Measurements from ENCODE around the gene SLC16A12.
"Not testable (repeated sequence)": the region's sequence is repeated elsewhere in the genome, so short reads cannot be mapped to it uniquely, and the experiment has no call there.

Gene SLC16A12

GRCh38 chr10:89547853-89548513 lies 12.6 kb upstream of the SLC16A12 start:
- DNase-seq, result no peak

GRCh38 chr10:89546651-89547050 lies 11.3 kb upstream of the SLC16A12 start:
- DNase-seq, result not testable (repeated sequence)

- no peak for DNase-seq
These were observed 8.4 kb upstream of the SLC16A12 start for GRCh38 chr10:89543841-89544240.

- no peak for DNase-seq
These were observed 5.1 kb upstream of the SLC16A12 start for GRCh38 chr10:89540420-89540949.

GRCh38 chr10:89537364-89537763 lies 2.0 kb upstream of the SLC16A12 start:
- no peak for DNase-seq

GRCh38 chr10:89536013-89536354 lies 590 bp upstream of the SLC16A12 start:
- no peak for DNase-seq

GRCh38 chr10:89534826-89535166 lies 598 bp downstream of the SLC16A12 start:
- no peak for DNase-seq

GRCh38 chr10:89532476-89532875 lies 2.9 kb downstream of the SLC16A12 start:
- no peak for DNase-seq

GRCh38 chr10:89531359-89531758 lies 4.0 kb downstream of the SLC16A12 start:
- no peak for DNase-seq

GRCh38 chr10:89529711-89530110 lies 5.7 kb downstream of the SLC16A12 start:
- DNase-seq, result not testable (repeated sequence)

- DNase-seq, result no peak
These were observed 9.0 kb downstream of the SLC16A12 start for GRCh38 chr10:89526358-89526757.

GRCh38 chr10:89525556-89525955 lies 9.8 kb downstream of the SLC16A12 start:
- peak; percentile 3 for DNase-seq

GRCh38 chr10:89524279-89524678 lies 11.1 kb downstream of the SLC16A12 start:
- no peak for DNase-seq

- DNase-seq, result no peak
These were observed 12.1 kb downstream of the SLC16A12 start for GRCh38 chr10:89523274-89523673.

- DNase-seq, result no peak
These were observed 12.9 kb downstream of the SLC16A12 start for GRCh38 chr10:89522463-89522862.

- DNase-seq, result no peak
These were observed 14.0 kb downstream of the SLC16A12 start for GRCh38 chr10:89521368-89521767.

- DNase-seq, result no peak
These were observed 14.7 kb downstream of the SLC16A12 start for GRCh38 chr10:89520706-89521105.

- DNase-seq, result no peak
These were observed 16.2 kb downstream of the SLC16A12 start for GRCh38 chr10:89518876-89519842.

GRCh38 chr10:89518108-89518507 lies 17.3 kb downstream of the SLC16A12 start:
- no peak for DNase-seq

GRCh38 chr10:89516149-89516832 lies 19.1 kb downstream of the SLC16A12 start:
- peak; percentile 1 for DNase-seq

- no peak for DNase-seq
These were observed 20.2 kb downstream of the SLC16A12 start for GRCh38 chr10:89515031-89515841.

- no peak for DNase-seq
These were observed 22.2 kb downstream of the SLC16A12 start for GRCh38 chr10:89513206-89513605.
